Measurements from ENCODE around the gene RTKN2.

RTKN2 gene

GRCh38 chr10:62259998-62260397 lies 8.6 kb downstream of the RTKN2 start:
- Histone ChIP-seq H3K27ac (no peak overlapping the region), H3K79me2 (ENCODE audit: insufficient read depth, low read depth) (no peaks in the 10 kb centered on the region), H3K4me3 (IDR thresholded peaks at IDR 0.05; ENCODE audit: insufficient read depth, low read depth, low read length) (no peak overlapping the region), H3K4me2 (no peak overlapping the region), H2AFZ (ENCODE audit: low read depth) (no peak overlapping the region), H3K36me3 (ENCODE audit: insufficient read depth) (no peaks in the 10 kb centered on the region), H3K4me1 (ENCODE audit: low read depth, poor library complexity, severe bottlenecking) (peaks cover 10% of the 10 kb centered on the region), H3K9ac (no peak overlapping the region), H3K27me3 (ENCODE audit: insufficient read depth, low read depth) (no peaks in the 10 kb centered on the region), H4K20me1 (ENCODE audit: insufficient read depth) (no peaks in the 10 kb centered on the region)
- TF ChIP-seq, protein P1, sequence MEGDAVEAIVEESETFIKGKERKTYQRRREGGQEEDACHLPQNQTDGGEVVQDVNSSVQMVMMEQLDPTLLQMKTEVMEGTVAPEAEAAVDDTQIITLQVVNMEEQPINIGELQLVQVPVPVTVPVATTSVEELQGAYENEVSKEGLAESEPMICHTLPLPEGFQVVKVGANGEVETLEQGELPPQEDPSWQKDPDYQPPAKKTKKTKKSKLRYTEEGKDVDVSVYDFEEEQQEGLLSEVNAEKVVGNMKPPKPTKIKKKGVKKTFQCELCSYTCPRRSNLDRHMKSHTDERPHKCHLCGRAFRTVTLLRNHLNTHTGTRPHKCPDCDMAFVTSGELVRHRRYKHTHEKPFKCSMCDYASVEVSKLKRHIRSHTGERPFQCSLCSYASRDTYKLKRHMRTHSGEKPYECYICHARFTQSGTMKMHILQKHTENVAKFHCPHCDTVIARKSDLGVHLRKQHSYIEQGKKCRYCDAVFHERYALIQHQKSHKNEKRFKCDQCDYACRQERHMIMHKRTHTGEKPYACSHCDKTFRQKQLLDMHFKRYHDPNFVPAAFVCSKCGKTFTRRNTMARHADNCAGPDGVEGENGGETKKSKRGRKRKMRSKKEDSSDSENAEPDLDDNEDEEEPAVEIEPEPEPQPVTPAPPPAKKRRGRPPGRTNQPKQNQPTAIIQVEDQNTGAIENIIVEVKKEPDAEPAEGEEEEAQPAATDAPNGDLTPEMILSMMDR (conservative IDR thresholded peaks at IDR 0.05; ENCODE audit: low read depth, low read length), result no peak

DNA sequence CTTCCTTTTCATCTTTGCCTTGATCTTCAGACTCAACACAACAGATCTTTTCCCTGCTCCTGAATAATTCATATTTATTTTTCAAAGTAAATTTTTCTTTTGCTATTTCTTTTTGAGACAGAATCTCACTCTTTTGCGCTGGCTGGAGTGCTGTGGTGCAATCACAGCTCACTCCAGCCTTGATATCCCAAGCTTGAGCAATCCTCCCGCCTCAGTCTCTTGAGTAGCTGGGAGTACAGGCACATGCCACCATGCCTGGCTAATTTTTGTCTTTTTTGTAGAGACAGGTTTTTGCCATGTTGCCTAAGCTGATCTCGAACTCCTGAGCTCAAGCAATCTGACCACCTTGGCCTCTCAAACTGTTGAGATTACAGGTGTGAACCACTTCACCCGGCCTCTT lies 9.2 kb downstream of the RTKN2 start:
- TF ChIP-seq, protein P1 (conservative IDR thresholded peaks at IDR 0.05; ENCODE audit: low read depth, low read length), result no peak
- H3K27ac ChIP-seq, result no peak overlapping the region
- no peaks in the 10 kb centered on the region for H3K79me2 ChIP-seq (ENCODE audit: insufficient read depth, low read depth)
- no peaks in the 10 kb centered on the region for H3K27me3 ChIP-seq (ENCODE audit: insufficient read depth, low read depth)
- H2AFZ ChIP-seq (ENCODE audit: low read depth), result no peak overlapping the region
- peaks cover 5% of the 10 kb centered on the region for H3K4me1 ChIP-seq (ENCODE audit: low read depth, poor library complexity, severe bottlenecking)
- H4K20me1 ChIP-seq (ENCODE audit: insufficient read depth), result no peaks in the 10 kb centered on the region
- H3K9ac ChIP-seq, result no peak overlapping the region
- H3K4me2 ChIP-seq, result no peak overlapping the region
- no peak overlapping the region for H3K4me3 ChIP-seq (IDR thresholded peaks at IDR 0.05; ENCODE audit: insufficient read depth, low read depth, low read length)
- no peaks in the 10 kb centered on the region for H3K36me3 ChIP-seq (ENCODE audit: insufficient read depth)

DNA sequence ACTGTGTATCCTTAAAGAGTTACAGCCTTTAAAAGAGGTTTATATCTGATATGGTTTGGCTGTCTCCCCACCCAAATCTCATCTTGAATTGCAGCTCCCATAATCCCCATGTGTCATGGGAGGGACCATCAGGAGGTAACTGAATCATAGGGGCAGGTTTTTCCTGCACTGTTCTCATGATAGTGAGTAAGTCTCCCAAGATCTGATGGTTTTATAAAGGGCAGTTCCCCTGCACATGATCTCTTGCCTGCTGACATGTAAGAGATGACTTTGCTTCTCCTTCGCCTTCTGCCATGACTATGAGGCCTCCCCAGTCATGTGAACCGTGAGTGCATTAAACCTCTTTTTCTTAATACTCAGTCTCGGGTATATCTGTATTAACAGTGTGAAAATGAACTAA lies 9.7 kb downstream of the RTKN2 start:
- no peaks in the 10 kb centered on the region for H3K79me2 ChIP-seq (ENCODE audit: insufficient read depth, low read depth)

DNA sequence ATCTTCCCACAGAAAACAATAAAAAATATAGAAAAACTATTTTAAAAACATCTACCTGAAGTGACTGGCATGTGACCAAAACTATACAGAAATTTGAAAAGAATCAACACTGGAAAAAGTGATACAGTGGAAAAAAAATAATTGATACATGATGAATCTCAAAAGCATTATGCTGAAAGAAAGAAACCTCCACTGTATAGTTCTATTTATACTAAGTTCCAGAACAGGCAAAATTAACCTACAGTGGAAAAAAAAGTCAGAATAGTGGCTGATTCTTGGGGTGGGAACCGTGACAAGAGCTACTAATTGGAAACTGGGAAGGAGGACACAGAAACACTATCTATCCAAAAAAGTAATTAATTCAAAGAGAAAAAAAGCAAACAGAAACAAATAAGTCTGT lies 14.9 kb downstream of the RTKN2 start:
- Histone ChIP-seq H3K27me3 (ENCODE audit: insufficient read depth, low read depth) (no peaks in the 10 kb centered on the region), H3K4me2 (no peak overlapping the region), H3K4me3 (IDR thresholded peaks at IDR 0.05; ENCODE audit: insufficient read depth, low read depth, low read length) (no peak overlapping the region), H3K79me2 (ENCODE audit: insufficient read depth, low read depth) (no peaks in the 10 kb centered on the region), H3K27ac (no peak overlapping the region), H4K20me1 (ENCODE audit: insufficient read depth) (no peaks in the 10 kb centered on the region), H3K4me1 (ENCODE audit: low read depth, poor library complexity, severe bottlenecking) (no peaks in the 10 kb centered on the region), H3K36me3 (ENCODE audit: insufficient read depth) (no peaks in the 10 kb centered on the region), H3K9ac (no peak overlapping the region), H2AFZ (ENCODE audit: low read depth) (no peak overlapping the region)
- TF ChIP-seq, protein P1 (conservative IDR thresholded peaks at IDR 0.05; ENCODE audit: low read depth, low read length), result no peak

More for the DNA sequence above, 9.7 kb downstream of the RTKN2 start:
- TF ChIP-seq, protein P1 (conservative IDR thresholded peaks at IDR 0.05; ENCODE audit: low read depth, low read length), result no peak
- Histone ChIP-seq H3K9ac (no peak overlapping the region), H3K4me3 (IDR thresholded peaks at IDR 0.05; ENCODE audit: insufficient read depth, low read depth, low read length) (no peak overlapping the region), H3K4me2 (no peak overlapping the region), H3K36me3 (ENCODE audit: insufficient read depth) (no peaks in the 10 kb centered on the region), H3K4me1 (ENCODE audit: low read depth, poor library complexity, severe bottlenecking) (no peaks in the 10 kb centered on the region), H2AFZ (ENCODE audit: low read depth) (no peak overlapping the region), H3K27me3 (ENCODE audit: insufficient read depth, low read depth) (no peaks in the 10 kb centered on the region), H3K27ac (no peak overlapping the region), H4K20me1 (ENCODE audit: insufficient read depth) (no peaks in the 10 kb centered on the region)

Measured in KMS-11 (cell line).